HepG2 (cell line): ENCODE data around the gene GABRR3. TPM values are rescaled to one million over a fixed set of nuclear protein-coding genes. Genes with fewer than 3 reads are reported as not detected.

Experiments
- CBFB ChIP-seq: sonication (generic); formaldehyde crosslinking; IDR thresholded peaks from 2 replicates; pipeline ENCODE4 v1.4.0; 2020; ENCODE audit warnings: missing genetic modification reagents
- DR1 ChIP-seq: sonication (generic); formaldehyde crosslinking; IDR thresholded peaks from 2 replicates; pipeline ENCODE4 v1.8.0; 2021; ENCODE audit warnings: mild to moderate bottlenecking, missing genetic modification reagents, inconsistent platforms
- ESRRA ChIP-seq: sonication (generic); formaldehyde crosslinking; IDR thresholded peaks from 2 replicates; pipeline ENCODE4 v1.5.1; 2020; ENCODE audit warnings: mild to moderate bottlenecking, low read depth, missing genetic modification reagents
- HBP1 ChIP-seq: IDR thresholded peaks from 2 replicates; pipeline ENCODE4 v1.6.1; 2016; ENCODE audit warnings: low read depth, control low read depth
- IKZF1 ChIP-seq: fragments of 450-650 bp; IDR thresholded peaks from 2 replicates; pipeline ENCODE4 v1.7.1; 2016
- PRPF4 ChIP-seq: fragments of 200-400 bp; formaldehyde crosslinking; IDR thresholded peaks from 2 replicates; pipeline ENCODE4 v1.6.1; 2016; ENCODE audit warnings: low read length, low read depth; ENCODE audit not compliant: poor library complexity, severe bottlenecking
- ZHX2 ChIP-seq, 2 experiments: sonication (generic) in 1 of 2; formaldehyde crosslinking in 1 of 2; IDR thresholded peaks; 2 replicates each; pipeline versions ENCODE4 v1.6.1 to v1.9.0; 2014 to 2022; ENCODE audit warnings: antibody characterized with exemption in 1 of 2, borderline replicate concordance in 1 of 2, inconsistent platforms in 1 of 2, low read depth in 1 of 2, missing genetic modification reagents in 1 of 2
- ZNF451 ChIP-seq: sonication (generic); formaldehyde crosslinking; IDR thresholded peaks from 2 replicates; pipeline ENCODE4 v1.5.0; 2020; ENCODE audit warnings: mild to moderate bottlenecking, missing genetic modification reagents
- ZNF543 ChIP-seq: sonication (generic); formaldehyde crosslinking; IDR thresholded peaks from 2 replicates; pipeline ENCODE4 v1.4.0; 2020; ENCODE audit warnings: mild to moderate bottlenecking, missing genetic modification reagents
- polyA plus RNA-seq, 8 experiments: library from polyadenylated mRNA; depleted of rRNA in 3 of 8; stranded (reverse) in 7 of 8; unstranded in 1 of 8; fragments of >200 nt; fragmentation: Illumina TruSeq in 4 of 8; extraction: Trizol in 4 of 8; gene quantifications; 2 replicates each; pipeline versions ENCODE4 v1.2.1 to v1.2.3, GENCODE V29; 2011 to 2016; ENCODE audit warnings: low read depth in 4 of 8, missing spikeins in 1 of 8, mixed read lengths in 1 of 8; ENCODE audit not compliant: insufficient read depth in 1 of 8
- total RNA-seq, 5 experiments: library from RNA; depleted of rRNA; stranded (reverse); fragments of >200 nt; fragmentation: Illumina TruSeq; extraction: Trizol; gene quantifications; 2 replicates each; pipeline ENCODE4 v1.2.3, GENCODE V29; 2016; ENCODE audit warnings: low read depth in 1 of 5
- TF ChIP-seq, protein P1 (sequence below): sonication (generic); formaldehyde crosslinking; IDR thresholded peaks from 2 replicates; pipeline ENCODE4 v1.5.1; 2020; ENCODE audit warnings: missing genetic modification reagents, mild to moderate bottlenecking, borderline replicate concordance

GABRR3 gene
- total and polyA plus RNA-seq, 2 of the 13 experiments (the other 11 are each of a cell fraction or from before 2014, with no cell fraction given) = 0.42 to 0.83 TPM

- no peak for TF ChIP-seq ZHX2 (IDR thresholded peaks at IDR 0.05; ENCODE audit: low read depth)
- TF ChIP-seq ZHX2 (CRISPR knock-in tag; IDR thresholded peaks at IDR 0.05; ENCODE audit: borderline replicate concordance) = no peak
- no peak for TF ChIP-seq ZNF543 (CRISPR knock-in tag)
- TF ChIP-seq ESRRA (CRISPR knock-in tag) = no peak
- no peak for TF ChIP-seq HBP1 (CRISPR knock-in tag)
- TF ChIP-seq ZNF451 (CRISPR knock-in tag) = no peak
- TF ChIP-seq DR1 (CRISPR knock-in tag) = no peak
- TF ChIP-seq, protein P1, sequence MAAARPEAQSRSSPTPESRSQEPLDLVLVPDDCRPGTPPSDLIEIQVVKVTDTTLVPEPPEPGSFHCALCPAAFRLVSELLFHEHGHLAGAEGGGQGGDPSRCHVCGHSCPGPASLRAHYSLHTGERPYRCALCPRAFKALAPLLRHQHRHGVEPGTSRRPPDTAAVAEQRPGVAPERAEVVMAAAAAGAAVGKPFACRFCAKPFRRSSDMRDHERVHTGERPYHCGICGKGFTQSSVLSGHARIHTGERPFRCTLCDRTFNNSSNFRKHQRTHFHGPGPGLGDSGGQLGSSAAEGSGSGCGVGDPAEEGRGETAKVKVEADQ (CRISPR knock-in tag) = no peak
- TF ChIP-seq CBFB (CRISPR knock-in tag) = no peak
- no peak for TF ChIP-seq IKZF1
- TF ChIP-seq PRPF4 = no peak
Measured at GRCh38 chr3:97975466-97975865, 59.6 kb downstream of the GABRR3 start (continued).
